Stimulated activated CD8-positive, alpha-beta memory T cell treated with anti-CD3 and anti-CD28 coated beads, Interleukin-12 subunit alpha, Interleukin-12 subunit beta, amount 100 ng/mL, for 4 hours (primary cell): ENCODE data around the gene EHBP1.
"Not testable (repeated sequence)": the region's sequence is repeated elsewhere in the genome, so short reads cannot be mapped to it uniquely, and the experiment has no call there.

Experiments used
- DNase-seq: peaks from one replicate; pipeline ENCODE4 v3.0.0-alpha.2; 2020; ENCODE audit warnings: low read depth

Gene EHBP1

GRCh38 chr2:62736899-62737559, 31.5 kb downstream of the EHBP1 start:
- no peak for DNase-seq

- no peak for DNase-seq
Observed at GRCh38 chr2:62738981-62739936, 33.7 kb downstream of the EHBP1 start.

- no peak for DNase-seq
Observed at GRCh38 chr2:62740221-62740620, 34.7 kb downstream of the EHBP1 start.

- DNase-seq, result no peak
Observed at GRCh38 chr2:62741127-62741526, 35.6 kb downstream of the EHBP1 start.

GRCh38 chr2:62741954-62742722, 36.6 kb downstream of the EHBP1 start:
- DNase-seq, result no peak

GRCh38 chr2:62743506-62743905, 38.0 kb downstream of the EHBP1 start:
- DNase-seq, result no peak

GRCh38 chr2:62744603-62745002, 39.1 kb downstream of the EHBP1 start:
- no peak for DNase-seq

- DNase-seq, result no peak
Observed at GRCh38 chr2:62745891-62746481, 40.5 kb downstream of the EHBP1 start.

GRCh38 chr2:62747169-62747568, 41.7 kb downstream of the EHBP1 start:
- no peak for DNase-seq

- no peak for DNase-seq
Observed at GRCh38 chr2:62747876-62748275, 42.4 kb downstream of the EHBP1 start.

- not testable (repeated sequence) for DNase-seq
Observed at GRCh38 chr2:62749111-62749510, 43.6 kb downstream of the EHBP1 start.

- no peak for DNase-seq
Observed at GRCh38 chr2:62757029-62757428, 51.5 kb downstream of the EHBP1 start.

GRCh38 chr2:62760026-62760425, 54.5 kb downstream of the EHBP1 start:
- no peak for DNase-seq

GRCh38 chr2:62760555-62760954, 55.0 kb downstream of the EHBP1 start:
- DNase-seq, result no peak

GRCh38 chr2:62765619-62766376, 60.3 kb downstream of the EHBP1 start:
- DNase-seq, result no peak

- DNase-seq, result no peak
Observed at GRCh38 chr2:62768615-62769014, 63.1 kb downstream of the EHBP1 start.

GRCh38 chr2:62770629-62771028, 65.1 kb downstream of the EHBP1 start:
- DNase-seq, result no peak

- DNase-seq, result no peak
Observed at GRCh38 chr2:62774555-62775366, 69.2 kb downstream of the EHBP1 start.

GRCh38 chr2:62775367-62775668, 69.8 kb downstream of the EHBP1 start:
- no peak for DNase-seq

GRCh38 chr2:62783679-62784078, 78.2 kb downstream of the EHBP1 start:
- DNase-seq, result no peak

- no peak for DNase-seq
Observed at GRCh38 chr2:62784341-62784740, 78.8 kb downstream of the EHBP1 start.
